H1 (cell line): ENCODE measurements around the gene CUTA.

Experiments used
- CBX8 ChIP-seq: fragments of 300-800, 300-1000 bp; sonication (generic); IDR thresholded peaks from 2 replicates; pipeline ENCODE4 v1.7.1; 2016; ENCODE audit warnings: low read depth, low read length, borderline replicate concordance
- EP300 ChIP-seq, 2 experiments: IDR thresholded peaks; 1 replicate in 1 of 2; 2 replicates in 1 of 2; pipeline ENCODE4 v1.6.1; 2011 to 2012; ENCODE audit warnings: low read depth in 2 of 2, low read length in 2 of 2, mild to moderate bottlenecking in 2 of 2, borderline replicate concordance in 1 of 2, inconsistent platforms in 1 of 2, moderate library complexity in 1 of 2
- EZH2 ChIP-seq: fragments of 200-600 bp; sonication (generic); IDR thresholded peaks from 2 replicates; pipeline ENCODE4 v1.7.1; 2012; ENCODE audit warnings: low read depth, mild to moderate bottlenecking, moderate library complexity, low read length, inconsistent platforms; ENCODE audit not compliant: severe bottlenecking
- MAFK ChIP-seq: IDR thresholded peaks from 2 replicates; pipeline ENCODE4 v1.6.1; 2012; ENCODE audit warnings: low read depth, mild to moderate bottlenecking, improper control_type of control experiment, low read length
- NRF1 ChIP-seq: IDR thresholded peaks from 2 replicates; pipeline ENCODE4 v1.6.1; 2011; ENCODE audit warnings: mild to moderate bottlenecking, low read depth, low read length, improper control_type of control experiment
- POLR2A ChIP-seq, 2 experiments: IDR thresholded peaks; 1 replicate in 1 of 2; 2 replicates in 1 of 2; pipeline ENCODE4 v1.6.1; 2011; ENCODE audit warnings: low read depth in 2 of 2, low read length in 2 of 2, mild to moderate bottlenecking in 2 of 2; ENCODE audit errors: control extremely low read depth in 1 of 2
- RFX5 ChIP-seq: IDR thresholded peaks from 2 replicates; pipeline ENCODE4 v1.6.1; 2011; ENCODE audit warnings: low read depth, low read length, improper control_type of control experiment, borderline replicate concordance
- YY1 ChIP-seq: IDR thresholded peaks from 2 replicates; pipeline ENCODE4 v1.6.1; 2011; ENCODE audit warnings: low read depth, mild to moderate bottlenecking, low read length
- TF ChIP-seq, protein P1 (sequence below), 3 experiments: IDR thresholded peaks; 1 replicate in 2 of 3; 2 replicates in 1 of 3; pipeline versions ENCODE4 v1.5.1 to v1.6.1; 2011; ENCODE audit warnings: low read length in 3 of 3, mild to moderate bottlenecking in 3 of 3, inconsistent platforms in 2 of 3, low read depth in 1 of 3, moderate library complexity in 1 of 3; ENCODE audit not compliant: insufficient read depth in 1 of 3; ENCODE audit errors: control extremely low read depth in 1 of 3
- TF ChIP-seq, protein P2 (sequence below): IDR thresholded peaks from 2 replicates; pipeline ENCODE4 v1.6.1; 2012; ENCODE audit warnings: inconsistent platforms

DNA sequence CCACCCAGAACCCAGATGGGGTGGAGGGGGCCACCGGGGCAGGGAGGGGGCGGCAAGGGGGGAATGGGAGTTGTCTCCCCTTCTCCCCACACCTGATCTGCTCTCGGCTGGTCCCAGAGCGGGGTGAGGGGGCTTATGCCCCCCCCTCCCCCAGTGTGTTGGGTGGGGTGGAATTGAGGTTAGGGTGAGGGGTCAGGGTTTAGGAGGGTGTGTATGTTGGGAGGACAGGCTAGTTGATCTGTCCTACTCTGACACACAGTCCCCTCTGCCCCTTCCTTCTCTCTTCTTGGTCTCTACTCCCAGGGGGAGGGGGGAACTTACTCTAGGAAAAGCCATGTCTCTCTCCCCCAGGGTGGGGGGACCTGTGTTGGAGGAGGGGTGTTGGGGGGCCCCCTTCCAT is 34.6 kb upstream of the CUTA start:
- TF ChIP-seq EZH2 (no peak), RFX5 (no peak), EP300 (IDR thresholded peaks at IDR 0.05; ENCODE audit: borderline replicate concordance in 1 of 2, low read depth in 2 of 2, low read length in 2 of 2) (no peak), POLR2A (IDR thresholded peaks at IDR 0.05; ENCODE audit: control extremely low read depth in 1 of 2, low read depth in 2 of 2, low read length in 2 of 2) (no peak), MAFK (no peak), NRF1 (no peak), YY1 (no peak), CBX8 (no peak)
- TF ChIP-seq, protein P1, sequence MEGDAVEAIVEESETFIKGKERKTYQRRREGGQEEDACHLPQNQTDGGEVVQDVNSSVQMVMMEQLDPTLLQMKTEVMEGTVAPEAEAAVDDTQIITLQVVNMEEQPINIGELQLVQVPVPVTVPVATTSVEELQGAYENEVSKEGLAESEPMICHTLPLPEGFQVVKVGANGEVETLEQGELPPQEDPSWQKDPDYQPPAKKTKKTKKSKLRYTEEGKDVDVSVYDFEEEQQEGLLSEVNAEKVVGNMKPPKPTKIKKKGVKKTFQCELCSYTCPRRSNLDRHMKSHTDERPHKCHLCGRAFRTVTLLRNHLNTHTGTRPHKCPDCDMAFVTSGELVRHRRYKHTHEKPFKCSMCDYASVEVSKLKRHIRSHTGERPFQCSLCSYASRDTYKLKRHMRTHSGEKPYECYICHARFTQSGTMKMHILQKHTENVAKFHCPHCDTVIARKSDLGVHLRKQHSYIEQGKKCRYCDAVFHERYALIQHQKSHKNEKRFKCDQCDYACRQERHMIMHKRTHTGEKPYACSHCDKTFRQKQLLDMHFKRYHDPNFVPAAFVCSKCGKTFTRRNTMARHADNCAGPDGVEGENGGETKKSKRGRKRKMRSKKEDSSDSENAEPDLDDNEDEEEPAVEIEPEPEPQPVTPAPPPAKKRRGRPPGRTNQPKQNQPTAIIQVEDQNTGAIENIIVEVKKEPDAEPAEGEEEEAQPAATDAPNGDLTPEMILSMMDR (IDR thresholded peaks at IDR 0.05; ENCODE audit: control extremely low read depth in 1 of 3, insufficient read depth in 1 of 3, low read depth in 1 of 3, low read length in 3 of 3) = no peak
- TF ChIP-seq, protein P2, sequence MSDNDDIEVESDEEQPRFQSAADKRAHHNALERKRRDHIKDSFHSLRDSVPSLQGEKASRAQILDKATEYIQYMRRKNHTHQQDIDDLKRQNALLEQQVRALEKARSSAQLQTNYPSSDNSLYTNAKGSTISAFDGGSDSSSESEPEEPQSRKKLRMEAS = no peak
